NB4 (cell line): ENCODE measurements around the gene NEB.

Experiments
- CTCF ChIP-seq: IDR thresholded peaks from one replicate; pipeline ENCODE4 v1.5.1; 2012; ENCODE audit warnings: low read depth, low read length
- POLR2A ChIP-seq: IDR thresholded peaks from 2 replicates; pipeline ENCODE4 v1.6.1; 2011; ENCODE audit warnings: mild to moderate bottlenecking; ENCODE audit not compliant: insufficient read length; ENCODE audit errors: extremely low read depth

DNA sequence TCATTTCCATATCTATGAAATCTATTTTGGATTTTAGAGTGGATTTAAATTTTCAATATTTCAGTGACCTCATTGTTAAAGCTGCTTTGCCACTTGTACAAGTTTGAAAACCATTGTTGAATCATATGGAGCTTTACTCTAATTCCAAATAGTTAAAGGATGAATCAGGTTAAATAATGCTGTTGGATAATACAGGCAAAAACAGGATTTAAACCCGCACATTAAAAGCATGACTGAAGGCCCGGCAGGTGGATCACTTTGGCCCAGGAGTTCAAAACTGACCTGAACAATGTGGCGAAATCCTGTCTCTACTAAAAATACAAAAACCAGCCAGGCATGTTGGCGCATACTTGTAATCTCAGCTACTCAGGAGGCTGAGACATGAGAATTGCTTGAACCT is 256.3 kb downstream of the NEB start:
- no peak for TF ChIP-seq POLR2A
- no peak for TF ChIP-seq CTCF
